WTC11 (cell line): ENCODE measurements around the gene HYDIN. TPM values are rescaled to one million over a fixed set of nuclear protein-coding genes. Genes with fewer than 3 reads are reported as not detected.

Source experiments
- ATAC-seq: fragments of 200-7000 bp; cut with Tn5 transposase; 2 replicates; pipeline ENCODE4 v1.10.0; 2021; ENCODE audit warnings: mild to moderate bottlenecking, moderate library complexity
- CTCF ChIA-PET: fragments of 300-600 bp; sonication (Branson Sonifier 250); formaldehyde crosslinking; loops from one replicate; lab custom pipeline; 2021; ENCODE audit warnings: antibody characterized with exemption; lab: Charles Lee
- POLR2A ChIA-PET: fragments of 350-600 bp; sonication (Branson Sonifier 250); formaldehyde crosslinking; loops from one replicate; lab custom pipeline; 2021; ENCODE audit warnings: antibody characterized with exemption; lab: Charles Lee
- DNase-seq: peaks from one replicate; pipeline ENCODE4 v3.0.0; 2021; ENCODE audit warnings: low spot score
- H3K27ac Mint-ChIP-seq: 2 replicates; pipeline ENCODE4 v1.8.0; 2021; ENCODE audit warnings: mixed read lengths
- H3K27me3 Mint-ChIP-seq: 2 replicates; pipeline ENCODE4 v1.8.0; 2021; ENCODE audit warnings: low read depth, mild to moderate bottlenecking, moderate library complexity, mixed read lengths
- H3K36me3 Mint-ChIP-seq: 2 replicates; pipeline ENCODE4 v1.8.0; 2021; ENCODE audit warnings: mixed read lengths
- H3K4me1 Mint-ChIP-seq: 2 replicates; pipeline ENCODE4 v1.8.0; 2022; ENCODE audit warnings: mixed read lengths
- H3K4me3 Mint-ChIP-seq: 2 replicates; pipeline ENCODE4 v1.8.0; 2021; ENCODE audit warnings: mild to moderate bottlenecking, moderate library complexity, mixed read lengths
- H3K9me3 Mint-ChIP-seq: 2 replicates; pipeline ENCODE4 v1.8.0; 2021; ENCODE audit warnings: mixed read lengths
- CREM ChIP-seq: sonication (generic); formaldehyde crosslinking; IDR thresholded peaks from 2 replicates; pipeline ENCODE4 v1.8.1; 2022; ENCODE audit warnings: mild to moderate bottlenecking, missing genetic modification reagents, moderate library complexity
- MYBL2 ChIP-seq: sonication (generic); formaldehyde crosslinking; IDR thresholded peaks from 2 replicates; pipeline ENCODE4 v1.8.1; 2023; ENCODE audit warnings: mild to moderate bottlenecking, moderate library complexity, missing genetic modification reagents
- NR2C2 ChIP-seq: sonication (generic); formaldehyde crosslinking; IDR thresholded peaks from 2 replicates; pipeline ENCODE4 v1.8.0; 2022; ENCODE audit warnings: mild to moderate bottlenecking, missing genetic modification reagents
- TEAD4 ChIP-seq: sonication (generic); formaldehyde crosslinking; IDR thresholded peaks from 2 replicates; pipeline ENCODE4 v1.8.0; 2022; ENCODE audit warnings: mild to moderate bottlenecking, missing genetic modification reagents
- ZNF121 ChIP-seq: sonication (generic); formaldehyde crosslinking; IDR thresholded peaks from 2 replicates; pipeline ENCODE4 v1.8.0; 2023; ENCODE audit warnings: missing genetic modification reagents
- ZNF138 ChIP-seq: sonication (generic); formaldehyde crosslinking; conservative IDR thresholded peaks from 2 replicates; pipeline ENCODE4 v1.8.1; 2022; ENCODE audit warnings: mild to moderate bottlenecking, moderate library complexity, missing genetic modification reagents
- ZNF671 ChIP-seq: fragments of 250-450 bp; sonication (Bioruptor Pico); IDR thresholded peaks from 2 replicates; pipeline ENCODE4 v1.8.0; 2021; ENCODE audit warnings: mild to moderate bottlenecking
- total RNA-seq: library from RNA; stranded (reverse); gene quantifications from 3 replicates; pipeline ENCODE4 v1.2.3, GENCODE V29; 2021
- TF ChIP-seq, protein P1 (sequence below): sonication (generic); formaldehyde crosslinking; IDR thresholded peaks from 2 replicates; pipeline ENCODE4 v1.8.1; 2023; ENCODE audit warnings: mild to moderate bottlenecking, missing genetic modification reagents, borderline replicate concordance
- TF ChIP-seq, protein P2 (sequence below): fragments of 250-450 bp; sonication (Bioruptor Pico); IDR thresholded peaks from 2 replicates; pipeline ENCODE4 v1.8.0; 2021; ENCODE audit warnings: mild to moderate bottlenecking
- TF ChIP-seq, protein P3 (sequence below): sonication (generic); formaldehyde crosslinking; IDR thresholded peaks from 2 replicates; pipeline ENCODE4 v1.8.1; 2022; ENCODE audit warnings: low read depth, missing genetic modification reagents, borderline replicate concordance
- TF ChIP-seq, protein P4 (sequence below): sonication (generic); formaldehyde crosslinking; IDR thresholded peaks from 2 replicates; pipeline ENCODE4 v1.8.1; 2022; ENCODE audit warnings: missing genetic modification reagents, borderline replicate concordance
- TF ChIP-seq, protein P5 (sequence below): sonication (generic); formaldehyde crosslinking; IDR thresholded peaks from 2 replicates; pipeline ENCODE4 v1.8.0; 2022; ENCODE audit warnings: mild to moderate bottlenecking, missing genetic modification reagents
- TF ChIP-seq, protein P6 (sequence below): sonication (generic); formaldehyde crosslinking; IDR thresholded peaks from 2 replicates; pipeline ENCODE4 v1.8.0; 2022; ENCODE audit warnings: mild to moderate bottlenecking, missing genetic modification reagents

HYDIN gene
- total RNA-seq, 1 experiment from 2014 or later = 2.6 TPM

DNA sequence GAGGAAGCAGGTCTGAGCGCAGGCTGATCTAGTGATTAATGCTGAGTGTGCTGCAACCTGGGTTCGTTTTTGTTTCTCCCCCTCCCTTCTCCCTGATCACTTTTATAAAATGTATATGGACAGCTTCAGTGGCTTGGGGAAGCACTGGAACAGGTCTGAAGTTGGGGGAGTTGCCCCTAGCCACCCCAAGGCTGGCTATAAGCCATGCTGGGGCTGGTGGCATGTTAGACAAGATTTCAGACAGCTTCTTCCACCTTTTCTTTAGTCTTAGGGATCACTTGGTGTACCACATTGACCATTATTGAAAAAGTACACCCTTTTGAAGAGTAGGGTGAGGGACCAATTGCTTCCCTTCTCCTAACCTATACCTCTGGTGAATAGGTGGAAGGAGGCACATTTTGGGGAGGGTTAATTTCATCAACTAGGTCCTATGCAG, 425.8 kb downstream of the HYDIN start (continued):
- TF ChIP-seq, protein P1, sequence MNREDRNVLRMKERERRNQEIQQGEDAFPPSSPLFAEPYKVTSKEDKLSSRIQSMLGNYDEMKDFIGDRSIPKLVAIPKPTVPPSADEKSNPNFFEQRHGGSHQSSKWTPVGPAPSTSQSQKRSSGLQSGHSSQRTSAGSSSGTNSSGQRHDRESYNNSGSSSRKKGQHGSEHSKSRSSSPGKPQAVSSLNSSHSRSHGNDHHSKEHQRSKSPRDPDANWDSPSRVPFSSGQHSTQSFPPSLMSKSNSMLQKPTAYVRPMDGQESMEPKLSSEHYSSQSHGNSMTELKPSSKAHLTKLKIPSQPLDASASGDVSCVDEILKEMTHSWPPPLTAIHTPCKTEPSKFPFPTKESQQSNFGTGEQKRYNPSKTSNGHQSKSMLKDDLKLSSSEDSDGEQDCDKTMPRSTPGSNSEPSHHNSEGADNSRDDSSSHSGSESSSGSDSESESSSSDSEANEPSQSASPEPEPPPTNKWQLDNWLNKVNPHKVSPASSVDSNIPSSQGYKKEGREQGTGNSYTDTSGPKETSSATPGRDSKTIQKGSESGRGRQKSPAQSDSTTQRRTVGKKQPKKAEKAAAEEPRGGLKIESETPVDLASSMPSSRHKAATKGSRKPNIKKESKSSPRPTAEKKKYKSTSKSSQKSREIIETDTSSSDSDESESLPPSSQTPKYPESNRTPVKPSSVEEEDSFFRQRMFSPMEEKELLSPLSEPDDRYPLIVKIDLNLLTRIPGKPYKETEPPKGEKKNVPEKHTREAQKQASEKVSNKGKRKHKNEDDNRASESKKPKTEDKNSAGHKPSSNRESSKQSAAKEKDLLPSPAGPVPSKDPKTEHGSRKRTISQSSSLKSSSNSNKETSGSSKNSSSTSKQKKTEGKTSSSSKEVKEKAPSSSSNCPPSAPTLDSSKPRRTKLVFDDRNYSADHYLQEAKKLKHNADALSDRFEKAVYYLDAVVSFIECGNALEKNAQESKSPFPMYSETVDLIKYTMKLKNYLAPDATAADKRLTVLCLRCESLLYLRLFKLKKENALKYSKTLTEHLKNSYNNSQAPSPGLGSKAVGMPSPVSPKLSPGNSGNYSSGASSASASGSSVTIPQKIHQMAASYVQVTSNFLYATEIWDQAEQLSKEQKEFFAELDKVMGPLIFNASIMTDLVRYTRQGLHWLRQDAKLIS = no peak
- no peak for TF ChIP-seq ZNF138
- TF ChIP-seq, protein P2, sequence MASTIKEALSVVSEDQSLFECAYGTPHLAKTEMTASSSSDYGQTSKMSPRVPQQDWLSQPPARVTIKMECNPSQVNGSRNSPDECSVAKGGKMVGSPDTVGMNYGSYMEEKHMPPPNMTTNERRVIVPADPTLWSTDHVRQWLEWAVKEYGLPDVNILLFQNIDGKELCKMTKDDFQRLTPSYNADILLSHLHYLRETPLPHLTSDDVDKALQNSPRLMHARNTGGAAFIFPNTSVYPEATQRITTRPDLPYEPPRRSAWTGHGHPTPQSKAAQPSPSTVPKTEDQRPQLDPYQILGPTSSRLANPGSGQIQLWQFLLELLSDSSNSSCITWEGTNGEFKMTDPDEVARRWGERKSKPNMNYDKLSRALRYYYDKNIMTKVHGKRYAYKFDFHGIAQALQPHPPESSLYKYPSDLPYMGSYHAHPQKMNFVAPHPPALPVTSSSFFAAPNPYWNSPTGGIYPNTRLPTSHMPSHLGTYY = no peak

DNA sequence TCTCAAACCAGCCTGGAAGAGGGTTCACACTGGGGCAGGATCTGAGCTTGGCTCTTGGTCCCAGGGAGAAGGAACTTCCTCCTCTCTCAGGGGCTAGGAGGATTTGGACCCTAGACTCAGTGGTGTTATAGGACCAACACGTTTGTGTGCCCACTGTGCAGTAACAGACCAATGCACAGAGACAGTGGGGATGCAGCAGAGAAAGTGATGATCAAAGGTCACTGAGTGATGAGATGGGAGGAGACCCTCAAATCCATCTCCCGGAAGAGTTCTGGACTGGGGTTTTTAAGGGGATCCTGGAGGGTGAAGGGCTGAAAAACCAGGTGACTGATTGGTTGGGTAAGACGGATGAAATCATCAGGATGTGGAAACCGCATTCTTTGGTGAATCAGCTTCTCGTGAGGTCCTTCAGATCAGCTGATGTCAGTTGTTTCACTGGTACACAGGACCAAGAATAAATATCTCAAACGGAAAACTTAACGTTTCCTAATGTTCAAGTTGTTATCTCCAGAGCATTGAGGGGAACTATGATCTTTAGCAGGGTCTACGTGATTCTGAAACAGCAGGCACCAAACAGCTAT, 426.3 kb downstream of the HYDIN start:
- TF ChIP-seq TEAD4 = no peak
- TF ChIP-seq, protein P3, sequence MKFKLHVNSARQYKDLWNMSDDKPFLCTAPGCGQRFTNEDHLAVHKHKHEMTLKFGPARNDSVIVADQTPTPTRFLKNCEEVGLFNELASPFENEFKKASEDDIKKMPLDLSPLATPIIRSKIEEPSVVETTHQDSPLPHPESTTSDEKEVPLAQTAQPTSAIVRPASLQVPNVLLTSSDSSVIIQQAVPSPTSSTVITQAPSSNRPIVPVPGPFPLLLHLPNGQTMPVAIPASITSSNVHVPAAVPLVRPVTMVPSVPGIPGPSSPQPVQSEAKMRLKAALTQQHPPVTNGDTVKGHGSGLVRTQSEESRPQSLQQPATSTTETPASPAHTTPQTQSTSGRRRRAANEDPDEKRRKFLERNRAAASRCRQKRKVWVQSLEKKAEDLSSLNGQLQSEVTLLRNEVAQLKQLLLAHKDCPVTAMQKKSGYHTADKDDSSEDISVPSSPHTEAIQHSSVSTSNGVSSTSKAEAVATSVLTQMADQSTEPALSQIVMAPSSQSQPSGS = no peak
- TF ChIP-seq, protein P4, sequence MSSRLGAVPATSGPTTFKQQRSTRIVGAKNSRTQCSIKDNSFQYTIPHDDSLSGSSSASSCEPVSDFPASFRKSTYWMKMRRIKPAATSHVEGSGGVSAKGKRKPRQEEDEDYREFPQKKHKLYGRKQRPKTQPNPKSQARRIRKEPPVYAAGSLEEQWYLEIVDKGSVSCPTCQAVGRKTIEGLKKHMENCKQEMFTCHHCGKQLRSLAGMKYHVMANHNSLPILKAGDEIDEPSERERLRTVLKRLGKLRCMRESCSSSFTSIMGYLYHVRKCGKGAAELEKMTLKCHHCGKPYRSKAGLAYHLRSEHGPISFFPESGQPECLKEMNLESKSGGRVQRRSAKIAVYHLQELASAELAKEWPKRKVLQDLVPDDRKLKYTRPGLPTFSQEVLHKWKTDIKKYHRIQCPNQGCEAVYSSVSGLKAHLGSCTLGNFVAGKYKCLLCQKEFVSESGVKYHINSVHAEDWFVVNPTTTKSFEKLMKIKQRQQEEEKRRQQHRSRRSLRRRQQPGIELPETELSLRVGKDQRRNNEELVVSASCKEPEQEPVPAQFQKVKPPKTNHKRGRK (CRISPR knock-in tag) = no peak
- no peak for TF ChIP-seq ZNF121 (CRISPR knock-in tag)
- TF ChIP-seq, protein P5, sequence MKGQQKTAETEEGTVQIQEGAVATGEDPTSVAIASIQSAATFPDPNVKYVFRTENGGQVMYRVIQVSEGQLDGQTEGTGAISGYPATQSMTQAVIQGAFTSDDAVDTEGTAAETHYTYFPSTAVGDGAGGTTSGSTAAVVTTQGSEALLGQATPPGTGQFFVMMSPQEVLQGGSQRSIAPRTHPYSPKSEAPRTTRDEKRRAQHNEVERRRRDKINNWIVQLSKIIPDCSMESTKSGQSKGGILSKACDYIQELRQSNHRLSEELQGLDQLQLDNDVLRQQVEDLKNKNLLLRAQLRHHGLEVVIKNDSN = no peak
- TF ChIP-seq MYBL2 (CRISPR knock-in tag) = no peak
- TF ChIP-seq, protein P6, sequence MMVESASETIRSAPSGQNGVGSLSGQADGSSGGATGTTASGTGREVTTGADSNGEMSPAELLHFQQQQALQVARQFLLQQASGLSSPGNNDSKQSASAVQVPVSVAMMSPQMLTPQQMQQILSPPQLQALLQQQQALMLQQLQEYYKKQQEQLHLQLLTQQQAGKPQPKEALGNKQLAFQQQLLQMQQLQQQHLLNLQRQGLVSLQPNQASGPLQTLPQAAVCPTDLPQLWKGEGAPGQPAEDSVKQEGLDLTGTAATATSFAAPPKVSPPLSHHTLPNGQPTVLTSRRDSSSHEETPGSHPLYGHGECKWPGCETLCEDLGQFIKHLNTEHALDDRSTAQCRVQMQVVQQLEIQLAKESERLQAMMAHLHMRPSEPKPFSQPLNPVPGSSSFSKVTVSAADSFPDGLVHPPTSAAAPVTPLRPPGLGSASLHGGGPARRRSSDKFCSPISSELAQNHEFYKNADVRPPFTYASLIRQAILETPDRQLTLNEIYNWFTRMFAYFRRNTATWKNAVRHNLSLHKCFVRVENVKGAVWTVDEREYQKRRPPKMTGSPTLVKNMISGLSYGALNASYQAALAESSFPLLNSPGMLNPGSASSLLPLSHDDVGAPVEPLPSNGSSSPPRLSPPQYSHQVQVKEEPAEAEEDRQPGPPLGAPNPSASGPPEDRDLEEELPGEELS (CRISPR knock-in tag) = no peak
- no peak for TF ChIP-seq CREM (CRISPR knock-in tag)
- ChIA-PET POLR2A (no interaction called here), CTCF (no interaction called here)
- Mint-ChIP-seq H3K4me3 (no peak overlapping the region), H3K27ac (no peak overlapping the region), H3K9me3 (peaks cover 15% of the 10 kb centered on the region; the same call in 1 of the 2 replicates), H3K4me1 (peaks cover 19% of the 10 kb centered on the region), H3K27me3 (peaks cover 76% of the 10 kb centered on the region), H3K36me3 (no peaks in the 10 kb centered on the region)
- ATAC-seq (no peak), DNase-seq (no peak)

DNA sequence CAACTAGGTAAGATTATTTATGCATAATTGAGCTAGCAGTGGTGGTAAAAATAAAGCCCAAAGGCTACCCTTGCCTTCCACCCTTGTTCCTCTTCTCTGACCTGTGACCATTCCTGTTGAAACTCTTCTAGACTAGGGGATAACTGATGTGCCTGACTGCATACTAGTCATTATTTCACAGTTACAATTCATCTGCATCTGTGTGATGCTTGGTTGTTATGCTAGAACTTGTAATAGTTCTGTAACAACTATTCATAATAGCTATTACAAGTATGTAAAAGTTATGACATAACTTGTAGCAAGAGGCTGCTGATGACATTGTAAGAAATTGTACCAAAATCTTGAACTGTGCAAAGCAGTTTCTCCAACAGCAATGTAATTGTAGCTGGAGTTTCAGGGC, 427.2 kb downstream of the HYDIN start:
- peaks cover 20% of the 10 kb centered on the region for H3K4me1 Mint-ChIP-seq
- no peaks in the 10 kb centered on the region for H3K36me3 Mint-ChIP-seq
- peaks cover 15% of the 10 kb centered on the region; the same call in 1 of the 2 replicates for H3K9me3 Mint-ChIP-seq
- ATAC-seq = no peak
- peaks cover 71% of the 10 kb centered on the region for H3K27me3 Mint-ChIP-seq
- H3K4me3 Mint-ChIP-seq = no peak overlapping the region
- no peak for DNase-seq
- ChIA-PET POLR2A (no interaction called here), CTCF (interaction anchor here (0.8 kb wide), 1 partner anchor 14 kb away, joined by 3 read pairs; no protein-coding TSS in a partner anchor)
- TF ChIP-seq ZNF671 (CRISPR knock-in tag) = no peak
- no peak for TF ChIP-seq NR2C2
- H3K27ac Mint-ChIP-seq = no peak overlapping the region
